SJSA1 (cell line): ENCODE measurements around the gene DAB2. TPM values are rescaled to one million over a fixed set of nuclear protein-coding genes. Genes with fewer than 3 reads are reported as not detected.

Experiments
- total RNA-seq: library from RNA; depleted of rRNA; stranded (reverse); fragments of >200 nt; shearing (Covaris generic); gene quantifications from 2 replicates; pipeline ENCODE4 v1.2.3, GENCODE V29; 2014; rRNA removed

The DAB2 gene
- total RNA-seq, 1 experiment from 2014 or later = 65.0 TPM

Other genes starting within 250 kb of the DAB2 start
- gene FYB1, start 205.4 kb downstream of the DAB2 start, total RNA-seq = 0.34 and 0.68 TPM in 2 replicates
- gene C9, start 60.5 kb downstream of the DAB2 start, total RNA-seq = 0.37 TPM in 1 of 2 replicates, not detected in the other